HepG2 (cell line): ENCODE data around the gene SSBP4. TPM values are rescaled to one million over a fixed set of nuclear protein-coding genes. Genes with fewer than 3 reads are reported as not detected.
A peak's percentile ranks its signal among the peaks of the same experiment; 100 is the strongest.

ENCODE experiments used
- CCDC6 ChIP-seq: sonication (generic); formaldehyde crosslinking; IDR thresholded peaks from 2 replicates; pipeline ENCODE4 v1.8.1; 2022; ENCODE audit warnings: mild to moderate bottlenecking, missing genetic modification reagents, moderate library complexity
- CENPT ChIP-seq: sonication (generic); formaldehyde crosslinking; IDR thresholded peaks from 2 replicates; pipeline ENCODE4 v1.8.0; 2022; ENCODE audit warnings: low read depth, mild to moderate bottlenecking, moderate library complexity, missing genetic modification reagents
- CREM ChIP-seq, 2 experiments: sonication (generic) in 1 of 2; formaldehyde crosslinking in 1 of 2; IDR thresholded peaks; 2 replicates each; pipeline versions ENCODE4 v1.4.0 to v1.6.1; 2016 to 2020; ENCODE audit warnings: antibody characterized with exemption in 1 of 2, mild to moderate bottlenecking in 1 of 2, missing genetic modification reagents in 1 of 2
- CSRNP2 ChIP-seq: sonication (generic); formaldehyde crosslinking; conservative IDR thresholded peaks from 2 replicates; pipeline ENCODE4 v1.8.0; 2022; ENCODE audit warnings: low read depth, missing genetic modification reagents
- DMAP1 ChIP-seq: IDR thresholded peaks from 2 replicates; pipeline ENCODE4 v1.6.1; 2016
- FOXP1 ChIP-seq, 2 experiments: fragments of 450-650 bp in 1 of 2; IDR thresholded peaks; 2 replicates each; pipeline ENCODE4 v1.6.1; 2017 to 2018; ENCODE audit warnings: antibody characterized with exemption in 1 of 2
- GABPA ChIP-seq, 2 experiments: IDR thresholded peaks; 2 replicates each; pipeline ENCODE4 v1.6.1; 2011 to 2016; ENCODE audit warnings: low read depth in 2 of 2, low read length in 1 of 2, missing biosample characterization in 1 of 2, missing genetic modification characterization in 1 of 2
- GTF3A ChIP-seq: sonication (generic); formaldehyde crosslinking; conservative IDR thresholded peaks from 2 replicates; pipeline ENCODE4 v1.4.0; 2020; ENCODE audit warnings: mild to moderate bottlenecking, missing genetic modification reagents
- KAT2B ChIP-seq: fragments of 150-350 bp; IDR thresholded peaks from 2 replicates; pipeline ENCODE4 v1.6.1; 2014; ENCODE audit warnings: low read depth, low read length, borderline replicate concordance
- NFYB ChIP-seq: sonication (generic); formaldehyde crosslinking; IDR thresholded peaks from 2 replicates; pipeline ENCODE4 v1.4.0; 2020; ENCODE audit warnings: missing genetic modification reagents
- RERE ChIP-seq: IDR thresholded peaks from 2 replicates; pipeline ENCODE4 v1.6.1; 2016; ENCODE audit warnings: low read depth, missing genetic modification reagents, missing compliant biosample characterization
- SOX13 ChIP-seq, 3 experiments: fragments of 450-650 bp in 1 of 3; sonication (generic) in 1 of 3; formaldehyde crosslinking in 1 of 3; IDR thresholded peaks in 2 of 3; conservative IDR thresholded peaks in 1 of 3; 2 replicates each; pipeline versions ENCODE4 v1.5.0 to v1.6.1; 2016 to 2020; ENCODE audit warnings: antibody characterized with exemption in 1 of 3, mild to moderate bottlenecking in 1 of 3, missing compliant biosample characterization in 1 of 3, missing genetic modification reagents in 1 of 3, moderate library complexity in 1 of 3
- TRIM24 ChIP-seq: sonication (generic); formaldehyde crosslinking; IDR thresholded peaks from 2 replicates; pipeline ENCODE4 v1.8.0; 2022; ENCODE audit warnings: mild to moderate bottlenecking, missing genetic modification reagents
- ZNF138 ChIP-seq: sonication (generic); formaldehyde crosslinking; IDR thresholded peaks from 2 replicates; pipeline ENCODE4 v1.5.0; 2020; ENCODE audit warnings: mild to moderate bottlenecking, low read depth, missing genetic modification reagents
- ZNF264 ChIP-seq: sonication (generic); formaldehyde crosslinking; IDR thresholded peaks from 2 replicates; pipeline ENCODE4 v1.4.0; 2020; ENCODE audit warnings: missing genetic modification reagents
- ZNF446 ChIP-seq: sonication (generic); formaldehyde crosslinking; IDR thresholded peaks from 2 replicates; pipeline ENCODE4 v1.5.0; 2020; ENCODE audit warnings: mild to moderate bottlenecking, missing genetic modification reagents
- ZNF773 ChIP-seq: sonication (generic); formaldehyde crosslinking; IDR thresholded peaks from 2 replicates; pipeline ENCODE4 v1.4.0; 2020; ENCODE audit warnings: missing genetic modification reagents, borderline replicate concordance
- polyA plus RNA-seq, 8 experiments: library from polyadenylated mRNA; depleted of rRNA in 3 of 8; stranded (reverse) in 7 of 8; unstranded in 1 of 8; fragments of >200 nt; fragmentation: Illumina TruSeq in 4 of 8; extraction: Trizol in 4 of 8; gene quantifications; 2 replicates each; pipeline versions ENCODE4 v1.2.1 to v1.2.3, GENCODE V29; 2011 to 2016; ENCODE audit warnings: low read depth in 4 of 8, missing spikeins in 1 of 8, mixed read lengths in 1 of 8; ENCODE audit not compliant: insufficient read depth in 1 of 8
- total RNA-seq, 5 experiments: library from RNA; depleted of rRNA; stranded (reverse); fragments of >200 nt; fragmentation: Illumina TruSeq; extraction: Trizol; gene quantifications; 2 replicates each; pipeline ENCODE4 v1.2.3, GENCODE V29; 2016; ENCODE audit warnings: low read depth in 1 of 5
- TF ChIP-seq, protein P1 (sequence below): sonication (generic); formaldehyde crosslinking; IDR thresholded peaks from 2 replicates; pipeline ENCODE4 v1.5.1; 2020; ENCODE audit warnings: missing genetic modification reagents, mild to moderate bottlenecking, borderline replicate concordance
- TF ChIP-seq, protein P2 (sequence below): sonication (generic); formaldehyde crosslinking; IDR thresholded peaks from 2 replicates; pipeline ENCODE4 v1.8.0; 2022; ENCODE audit warnings: missing genetic modification reagents, mild to moderate bottlenecking, inconsistent platforms, borderline replicate concordance

SSBP4 gene
- total and polyA plus RNA-seq, 2 of the 13 experiments (the other 11 are each of a cell fraction or from before 2014, with no cell fraction given): 20.8 to 39.5 TPM

DNA sequence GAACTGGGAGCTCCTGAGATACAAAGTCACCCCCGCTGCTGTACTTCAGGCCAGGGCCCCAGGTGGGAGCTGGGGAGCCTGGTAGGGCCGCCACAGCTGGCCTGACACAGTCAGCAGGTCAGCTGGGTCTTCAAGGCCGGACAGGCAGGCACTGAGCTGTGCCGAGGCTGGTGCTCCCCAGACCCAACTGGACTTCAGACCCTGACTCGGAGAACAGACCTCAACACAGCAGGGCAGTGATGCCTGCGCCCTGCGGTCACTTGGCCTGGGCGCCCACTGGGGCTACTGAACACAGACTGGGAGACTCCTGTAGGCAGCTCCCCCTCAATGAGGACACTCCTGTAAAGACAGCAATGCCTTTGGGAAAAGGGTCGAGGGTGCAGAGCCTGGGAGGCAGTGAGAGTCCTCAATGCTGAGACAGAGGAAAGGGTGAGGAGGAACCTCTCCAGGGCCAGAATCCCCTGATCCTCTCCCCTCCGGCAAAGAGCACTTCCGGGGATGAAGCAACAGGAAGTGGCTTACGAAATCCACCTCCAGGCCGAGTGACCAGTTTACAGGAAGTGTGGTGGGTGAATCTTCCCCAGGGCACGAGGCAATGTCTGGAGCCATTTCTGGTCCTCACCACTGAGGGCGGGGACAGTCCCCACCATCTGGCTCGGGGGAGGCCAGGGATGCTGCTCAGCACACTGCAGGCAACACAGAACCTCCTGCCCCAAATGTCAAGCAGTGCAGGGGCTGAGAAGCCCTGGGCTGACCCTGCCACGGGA lies 59.5 kb downstream of the SSBP4 start (continued):
- TF ChIP-seq RERE: 0 out of 2 replicates have a peak, but pooled peaks have one; percentile 36
- TF ChIP-seq, protein P1, sequence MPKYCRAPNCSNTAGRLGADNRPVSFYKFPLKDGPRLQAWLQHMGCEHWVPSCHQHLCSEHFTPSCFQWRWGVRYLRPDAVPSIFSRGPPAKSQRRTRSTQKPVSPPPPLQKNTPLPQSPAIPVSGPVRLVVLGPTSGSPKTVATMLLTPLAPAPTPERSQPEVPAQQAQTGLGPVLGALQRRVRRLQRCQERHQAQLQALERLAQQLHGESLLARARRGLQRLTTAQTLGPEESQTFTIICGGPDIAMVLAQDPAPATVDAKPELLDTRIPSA (CRISPR knock-in tag): no peak
- TF ChIP-seq, protein P2, sequence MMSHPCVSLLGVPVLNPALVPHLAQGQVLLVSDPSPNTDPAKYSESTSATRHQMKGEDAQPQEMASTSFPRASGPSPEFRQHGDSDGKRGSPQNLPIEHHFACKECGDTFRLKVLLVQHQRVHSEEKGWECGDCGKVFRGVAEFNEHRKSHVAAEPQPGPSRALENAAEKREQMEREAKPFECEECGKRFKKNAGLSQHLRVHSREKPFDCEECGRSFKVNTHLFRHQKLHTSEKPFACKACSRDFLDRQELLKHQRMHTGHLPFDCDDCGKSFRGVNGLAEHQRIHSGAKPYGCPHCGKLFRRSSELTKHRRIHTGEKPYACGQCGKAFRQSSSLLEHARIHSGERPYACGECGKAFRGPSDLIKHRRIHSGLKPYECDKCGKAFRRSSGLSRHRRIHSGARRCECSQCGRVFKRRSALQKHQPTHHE (CRISPR knock-in tag): peak; percentile 69; the same call in 1 of the 2 replicates
- TF ChIP-seq ZNF138 (CRISPR knock-in tag): no peak
- 0 out of 2 replicates have a peak, but pooled peaks have one; percentile 76 for TF ChIP-seq CCDC6
- TF ChIP-seq CREM (IDR thresholded peaks at IDR 0.05): peak; percentile 50; the same call in 1 of the 2 replicates
- TF ChIP-seq CREM (CRISPR knock-in tag; IDR thresholded peaks at IDR 0.05): no peak
- no peak for TF ChIP-seq CSRNP2
- TF ChIP-seq ZNF264 (CRISPR knock-in tag): peak; percentile 89; the same call in 1 of the 2 replicates
- TF ChIP-seq GTF3A: no peak
- TF ChIP-seq ZNF773 (CRISPR knock-in tag): no peak
- no peak for TF ChIP-seq SOX13 (IDR thresholded peaks at IDR 0.05)
- peak in 1 of 2 experiments; percentile 75; a peak in 2 of 4 replicates for TF ChIP-seq SOX13 (CRISPR knock-in tag; conservative IDR thresholded peaks at IDR 0.05 in 1 of 2, IDR thresholded peaks at IDR 0.05 in 1 of 2)
- peak; percentile 89 for TF ChIP-seq DMAP1 (CRISPR knock-in tag)
- TF ChIP-seq GABPA (IDR thresholded peaks at IDR 0.05; ENCODE audit: low read depth, low read length): peak; percentile 74
- TF ChIP-seq GABPA (CRISPR knock-in tag; IDR thresholded peaks at IDR 0.05; ENCODE audit: low read depth): peak; percentile 95
- no peak for TF ChIP-seq CENPT (CRISPR knock-in tag)
- TF ChIP-seq NFYB: no peak
- peak; percentile 94 for TF ChIP-seq TRIM24 (CRISPR knock-in tag)
- no peak for TF ChIP-seq FOXP1 (IDR thresholded peaks at IDR 0.05)
- peak; percentile 76 for TF ChIP-seq FOXP1 (CRISPR knock-in tag; IDR thresholded peaks at IDR 0.05)
- no peak for TF ChIP-seq ZNF446
- TF ChIP-seq KAT2B: no peak
